H1 (cell line): ENCODE data around the gene RNF39. TPM values are rescaled to one million over a fixed set of nuclear protein-coding genes. Genes with fewer than 3 reads are reported as not detected.

Source experiments
- ATF2 ChIP-seq: IDR thresholded peaks from 2 replicates; pipeline ENCODE4 v1.6.1; 2012; ENCODE audit warnings: low read length, inconsistent platforms
- BACH1 ChIP-seq: IDR thresholded peaks from 2 replicates; pipeline ENCODE4 v1.6.1; 2012; ENCODE audit warnings: low read length, improper control_type of control experiment
- BCL11A ChIP-seq, 2 experiments: IDR thresholded peaks; one replicate each; pipeline ENCODE4 v1.6.1; 2011; ENCODE audit warnings: low read depth in 2 of 2, low read length in 2 of 2, mild to moderate bottlenecking in 2 of 2
- BRCA1 ChIP-seq: IDR thresholded peaks from 2 replicates; pipeline ENCODE4 v1.6.1; 2012; ENCODE audit warnings: low read depth, low read length, improper control_type of control experiment
- CHD7 ChIP-seq: fragments of 300-600 bp; sonication (generic); IDR thresholded peaks from 2 replicates; pipeline ENCODE4 v1.7.1; 2012; ENCODE audit warnings: low read length, moderate library complexity, mild to moderate bottlenecking, inconsistent platforms; ENCODE audit not compliant: insufficient replicate concordance
- MAFK ChIP-seq: IDR thresholded peaks from 2 replicates; pipeline ENCODE4 v1.6.1; 2012; ENCODE audit warnings: low read depth, mild to moderate bottlenecking, improper control_type of control experiment, low read length
- POLR2A ChIP-seq, 2 experiments: IDR thresholded peaks; 1 replicate in 1 of 2; 2 replicates in 1 of 2; pipeline ENCODE4 v1.6.1; 2011; ENCODE audit warnings: low read depth in 2 of 2, low read length in 2 of 2, mild to moderate bottlenecking in 2 of 2; ENCODE audit errors: control extremely low read depth in 1 of 2
- RNF2 ChIP-seq: fragments of 200-900, 300-1000 bp; sonication (generic); IDR thresholded peaks from 2 replicates; pipeline ENCODE4 v1.7.1; 2016; ENCODE audit warnings: borderline replicate concordance, low read depth, mild to moderate bottlenecking, antibody characterized with exemption, low read length; ENCODE audit not compliant: poor library complexity, severe bottlenecking; ENCODE audit errors: missing control alignments
- SIRT6 ChIP-seq: IDR thresholded peaks from one replicate; pipeline ENCODE4 v1.7.1; 2012; ENCODE audit warnings: low read length, inconsistent platforms
- polyA plus RNA-seq, 7 experiments: library from polyadenylated mRNA; depleted of rRNA in 3 of 7; stranded (reverse) in 5 of 7; unstranded in 2 of 7; fragments of >200 nt in 5 of 7; fragments of 200-250 nt in 2 of 7; gene quantifications; 1 replicate in 5 of 7; 2 replicates in 1 of 7; 4 replicates in 1 of 7; pipeline versions ENCODE4 v1.2.1 to v1.2.3, GENCODE V29; 2011 to 2013; ENCODE audit warnings: missing spikeins in 2 of 7, mixed read lengths in 2 of 7
- total RNA-seq: library from RNA; stranded (reverse); fragmentation: NEBNext Ultra II Directional; extraction: Animal tissue kit (Norgen Biotek cat#: 25700); gene quantifications from 2 replicates; pipeline ENCODE4 v1.2.1, GENCODE V29; 2021

RNF39 gene
- total and polyA plus RNA-seq, 2 of the 8 experiments (the other 6 are each of a cell fraction or from before 2014, with no cell fraction given): 1.4 to 2.3 TPM

GRCh38 chr6:30075094-30075789 is at the start of gene RNF39 (continued):
- TF ChIP-seq BCL11A (IDR thresholded peaks at IDR 0.05; ENCODE audit: low read depth in 2 of 2, low read length in 2 of 2) (no peak), POLR2A (IDR thresholded peaks at IDR 0.05; ENCODE audit: control extremely low read depth in 1 of 2, low read depth in 2 of 2, low read length in 2 of 2) (no peak), SIRT6 (no peak), CHD7 (no peak), BRCA1 (no peak), RNF2 (no peak), BACH1 (no peak), ATF2 (no peak), MAFK (no peak)
